Measurements from ENCODE around the gene SEPTIN10. TPM values are rescaled to one million over a fixed set of nuclear protein-coding genes. Genes with fewer than 3 reads are reported as not detected.

SEPTIN10 gene
- total RNA-seq, 1 experiment from 2014 or later = 112 TPM

GRCh38 chr2:109507217-109507616 lies 106.5 kb downstream of the SEPTIN10 start:
- Histone ChIP-seq H3K4me2 (no peak overlapping the region), H3K27ac (no peak overlapping the region), H4K20me1 (ENCODE audit: insufficient read depth) (no peaks in the 10 kb centered on the region), H3K36me3 (ENCODE audit: low read depth) (no peaks in the 10 kb centered on the region), H3K9me2 (ENCODE audit: insufficient read depth) (no peaks in the 10 kb centered on the region), H2AFZ (no peak overlapping the region), H3K27me3 (ENCODE audit: insufficient read depth, low read depth) (no peaks in the 10 kb centered on the region), H3K4me1 (replicated peaks; ENCODE audit: insufficient read depth) (no peaks in the 10 kb centered on the region), H3K9me3 (ENCODE audit: insufficient read depth, low read depth) (no peaks in the 10 kb centered on the region), H3F3A (ENCODE audit: insufficient read depth, low read depth) (no peaks in the 10 kb centered on the region), H3K79me2 (ENCODE audit: low read depth) (no peaks in the 10 kb centered on the region), H3K4me3 (no peak overlapping the region)
- DNase-seq = no peak
- BruUV-seq (replicated peaks) = no TSS peak
- ChIA-PET CTCF (no interaction called here), POLR2A (ENCODE audit: unreplicated experiment) (no interaction called here)
- TF ChIP-seq CTCF (conservative IDR thresholded peaks at IDR 0.05) (no peak), EZH2 (IDR thresholded peaks at IDR 0.05; ENCODE audit: low read depth) (no peak)
- intact Hi-C loops (cut with micrococcal nuclease; ENCODE audit: unreplicated experiment) = no loop called here

GRCh38 chr2:109503191-109503590 lies 110.6 kb downstream of the SEPTIN10 start:
- ChIA-PET POLR2A (ENCODE audit: unreplicated experiment) (no interaction called here), CTCF (no interaction called here)
- no peak for TF ChIP-seq EZH2 (IDR thresholded peaks at IDR 0.05; ENCODE audit: low read depth)
- no peak for TF ChIP-seq CTCF (conservative IDR thresholded peaks at IDR 0.05)
- Histone ChIP-seq H2AFZ (no peak overlapping the region), H3K27me3 (ENCODE audit: insufficient read depth, low read depth) (no peaks in the 10 kb centered on the region), H3F3A (ENCODE audit: insufficient read depth, low read depth) (no peaks in the 10 kb centered on the region), H3K4me3 (no peak overlapping the region), H4K20me1 (ENCODE audit: insufficient read depth) (no peaks in the 10 kb centered on the region), H3K4me2 (no peak overlapping the region), H3K9me2 (ENCODE audit: insufficient read depth) (no peaks in the 10 kb centered on the region), H3K36me3 (ENCODE audit: low read depth) (no peaks in the 10 kb centered on the region), H3K79me2 (ENCODE audit: low read depth) (no peaks in the 10 kb centered on the region), H3K4me1 (replicated peaks; ENCODE audit: insufficient read depth) (peaks cover 7% of the 10 kb centered on the region), H3K9me3 (ENCODE audit: insufficient read depth, low read depth) (no peaks in the 10 kb centered on the region), H3K27ac (no peak overlapping the region)
- BruUV-seq (replicated peaks) = no TSS peak
- intact Hi-C loops (cut with micrococcal nuclease; ENCODE audit: unreplicated experiment) = no loop called here
- no peak for DNase-seq

GRCh38 chr2:109501461-109501860 lies 112.3 kb downstream of the SEPTIN10 start:
- BruUV-seq (replicated peaks) = no TSS peak
- Histone ChIP-seq H3K27me3 (ENCODE audit: insufficient read depth, low read depth) (no peaks in the 10 kb centered on the region), H3F3A (ENCODE audit: insufficient read depth, low read depth) (no peaks in the 10 kb centered on the region), H3K4me2 (no peak overlapping the region), H3K4me1 (replicated peaks; ENCODE audit: insufficient read depth) (peaks cover 7% of the 10 kb centered on the region), H2AFZ (no peak overlapping the region), H4K20me1 (ENCODE audit: insufficient read depth) (no peaks in the 10 kb centered on the region), H3K36me3 (ENCODE audit: low read depth) (no peaks in the 10 kb centered on the region), H3K9me3 (ENCODE audit: insufficient read depth, low read depth) (no peaks in the 10 kb centered on the region), H3K27ac (no peak overlapping the region), H3K79me2 (ENCODE audit: low read depth) (no peaks in the 10 kb centered on the region), H3K9me2 (ENCODE audit: insufficient read depth) (no peaks in the 10 kb centered on the region), H3K4me3 (no peak overlapping the region)
- TF ChIP-seq EZH2 (IDR thresholded peaks at IDR 0.05; ENCODE audit: low read depth) (no peak), CTCF (conservative IDR thresholded peaks at IDR 0.05) (no peak)
- DNase-seq = no peak
- POLR2A ChIA-PET (ENCODE audit: unreplicated experiment) = no interaction called here
- CTCF ChIA-PET = no interaction called here
- intact Hi-C loops (cut with micrococcal nuclease; ENCODE audit: unreplicated experiment) = no loop called here
